Endometrial microvascular endothelial cells (primary cell): ENCODE data around the gene SNAI1. TPM values are rescaled to one million over a fixed set of nuclear protein-coding genes. Genes with fewer than 3 reads are reported as not detected.
"Not testable (repeated sequence)": the region's sequence is repeated elsewhere in the genome, so short reads cannot be mapped to it uniquely, and the experiment has no call there.

ENCODE experiments used
- in situ Hi-C: cut with HindIII; loops from 2 replicates; pipeline ENCODE4 v1.10.0; 2017; ENCODE audit warnings: low sequenced_read_pairs, low pct_unique_long_range_greater_than_20kb; ENCODE audit errors: inconsistent ontology term
- total RNA-seq: library from RNA; depleted of rRNA; stranded (reverse); fragments of >200 nt; gene quantifications from one replicate; pipeline ENCODE4 v1.2.3, GENCODE V29; 2015; ENCODE audit errors: inconsistent ontology term

SNAI1 gene
- total RNA-seq, 1 donor from 2014 or later, result 4.0 TPM

- in situ Hi-C loops, result no loop called here
These were observed 1.1 kb downstream of the SNAI1 start for GRCh38 chr20:49983848-49984408.

GRCh38 chr20:49984426-49985153, 1.8 kb downstream of the SNAI1 start:
- in situ Hi-C loops, result no loop called here

- in situ Hi-C loops, result no loop called here
These were observed 2.4 kb downstream of the SNAI1 start for GRCh38 chr20:49985157-49985556.

- in situ Hi-C loops, result no loop called here
These were observed 2.8 kb downstream of the SNAI1 start for GRCh38 chr20:49985617-49986016.

- in situ Hi-C loops, result no loop called here
These were observed 3.3 kb downstream of the SNAI1 start for GRCh38 chr20:49986049-49986448.

GRCh38 chr20:49987015-49987867, 4.5 kb downstream of the SNAI1 start:
- in situ Hi-C loops, result no loop called here

GRCh38 chr20:49987868-49988690, 5.3 kb downstream of the SNAI1 start:
- in situ Hi-C loops, result no loop called here

- in situ Hi-C loops, result no loop called here
These were observed 6.7 kb downstream of the SNAI1 start for GRCh38 chr20:49989234-49990065.

- in situ Hi-C loops, result no loop called here
These were observed 7.5 kb downstream of the SNAI1 start for GRCh38 chr20:49990271-49990720.

GRCh38 chr20:49993301-49993751, 10.5 kb downstream of the SNAI1 start:
- in situ Hi-C loops, result no loop called here

GRCh38 chr20:49995586-49995985, 12.8 kb downstream of the SNAI1 start:
- in situ Hi-C loops, result no loop called here

GRCh38 chr20:49998478-49999188, 15.9 kb downstream of the SNAI1 start:
- in situ Hi-C loops, result not testable (repeated sequence)

- in situ Hi-C loops, result no loop called here
These were observed 16.5 kb downstream of the SNAI1 start for GRCh38 chr20:49999329-49999728.

GRCh38 chr20:50000548-50001222, 17.9 kb downstream of the SNAI1 start:
- in situ Hi-C loops, result not testable (repeated sequence)

GRCh38 chr20:50001784-50002311, 19.1 kb downstream of the SNAI1 start:
- in situ Hi-C loops, result no loop called here

GRCh38 chr20:50003253-50003656, 20.5 kb downstream of the SNAI1 start:
- in situ Hi-C loops, result no loop called here

GRCh38 chr20:50004229-50004628, 21.4 kb downstream of the SNAI1 start:
- in situ Hi-C loops, result no loop called here
